ENCODE measurements around the gene ATOSB.

Gene ATOSB

GRCh38 chr9:35079426-35080341, 36.0 kb downstream of the ATOSB start, which contains the start of gene FANCG (continued):
- peak; percentile 86 for TF ChIP-seq ZXDB (tag by site-specific recombination; IDR thresholded peaks at IDR 0.05)
- TF ChIP-seq GLIS2 (tag by site-specific recombination; IDR thresholded peaks at IDR 0.05) = peak; percentile 61
- TF ChIP-seq ZNF513 (tag by site-specific recombination; IDR thresholded peaks at IDR 0.05) = no peak
- no peak for TF ChIP-seq TCF7L2 (IDR thresholded peaks at IDR 0.05; ENCODE audit: borderline replicate concordance, low read depth, low read length)
- TF ChIP-seq ZFP41 (tag by site-specific recombination; IDR thresholded peaks at IDR 0.05; ENCODE audit: borderline replicate concordance) = no peak
- TF ChIP-seq ZBTB26 (tag by site-specific recombination; optimal IDR thresholded peaks at IDR 0.05) = peak; percentile 62
- TF ChIP-seq ZNF561 (tag by site-specific recombination; IDR thresholded peaks at IDR 0.05; ENCODE audit: borderline replicate concordance) = peak; percentile 67; the same call in 1 of the 2 replicates
- peak; percentile 48 for TF ChIP-seq KLF1 (tag by site-specific recombination; IDR thresholded peaks at IDR 0.05)
- TF ChIP-seq ZNF660 (tag by site-specific recombination; IDR thresholded peaks at IDR 0.05) = peak; percentile 67
- TF ChIP-seq HOXA7 (CRISPR knock-in tag; IDR thresholded peaks at IDR 0.05; ENCODE audit: borderline replicate concordance) = no peak
- no peak for TF ChIP-seq TSHZ1 (tag by site-specific recombination; IDR thresholded peaks at IDR 0.05; ENCODE audit: borderline replicate concordance)

GRCh38 chr9:35079041-35079425, 36.6 kb downstream of the ATOSB start:
- Histone ChIP-seq H3K9me3 (ENCODE audit: control insufficient read depth, insufficient read depth, low read depth, low read length) (no peaks in the 10 kb centered on the region), H3K4me1 (ENCODE audit: control insufficient read depth, insufficient read depth, low read length) (no peaks in the 10 kb centered on the region), H3K27ac (ENCODE audit: extremely low read depth, low read depth, low read length) (peak overlapping the region; percentile 84), H3K4me3 (ENCODE audit: low read depth, low read length) (peak overlapping the region; percentile 77), H3K36me3 (ENCODE audit: control insufficient read depth in 2 of 2, insufficient read depth in 1 of 2, low read length in 2 of 2) (peaks cover 0 to 43% of the 10 kb centered on the region in 2 experiments; a peak in 1 of 3 replicates)
- POLR2A ChIA-PET = interaction anchor here (1.0 to 4.5 kb wide), 14 partner anchors 9 to 654 kb away, joined by 3 to 73 read pairs (median 6); partner anchors contain the start of genes ATOSB, CREB3, PIGO and STOML2
- CTCF ChIA-PET = interaction anchor here (0.5 to 5.0 kb wide), 8 partner anchors 17 to 578 kb away, joined by 3 to 40 read pairs (median 4); partner anchors contain the start of gene PIGO
- TF ChIP-seq ZNF133 (tag by site-specific recombination; IDR thresholded peaks at IDR 0.05) (no peak), ZNF292 (tag by site-specific recombination; IDR thresholded peaks at IDR 0.05; ENCODE audit: borderline replicate concordance, low read depth) (no peak), SALL2 (tag by site-specific recombination; IDR thresholded peaks at IDR 0.05; ENCODE audit: borderline replicate concordance) (no peak), ZNF274 (IDR thresholded peaks at IDR 0.05; ENCODE audit: low read length) (no peak), ZNF274 (tag by site-specific recombination; IDR thresholded peaks at IDR 0.05; ENCODE audit: borderline replicate concordance) (no peak), ZBTB10 (tag by site-specific recombination; IDR thresholded peaks at IDR 0.05) (no peak), MEIS1 (CRISPR knock-in tag; IDR thresholded peaks at IDR 0.05; ENCODE audit: borderline replicate concordance) (no peak), OSR2 (tag by site-specific recombination; IDR thresholded peaks at IDR 0.05) (no peak), ZNF112 (tag by site-specific recombination; IDR thresholded peaks at IDR 0.05) (no peak), ZBTB6 (tag by site-specific recombination; IDR thresholded peaks at IDR 0.05) (no peak), ZNF785 (tag by site-specific recombination; IDR thresholded peaks at IDR 0.05) (no peak), YY2 (tag by site-specific recombination; IDR thresholded peaks at IDR 0.05) (no peak), SCRT2 (tag by site-specific recombination; IDR thresholded peaks at IDR 0.05) (no peak), ZNF610 (tag by site-specific recombination; IDR thresholded peaks at IDR 0.05; ENCODE audit: borderline replicate concordance) (no peak), ZNF335 (tag by site-specific recombination; conservative IDR thresholded peaks at IDR 0.05) (no peak)
